Measurements from ENCODE around the gene FAM229B.
"Not testable (repeated sequence)": the region's sequence is repeated elsewhere in the genome, so short reads cannot be mapped to it uniquely, and the experiment has no call there.

The FAM229B gene

DNA sequence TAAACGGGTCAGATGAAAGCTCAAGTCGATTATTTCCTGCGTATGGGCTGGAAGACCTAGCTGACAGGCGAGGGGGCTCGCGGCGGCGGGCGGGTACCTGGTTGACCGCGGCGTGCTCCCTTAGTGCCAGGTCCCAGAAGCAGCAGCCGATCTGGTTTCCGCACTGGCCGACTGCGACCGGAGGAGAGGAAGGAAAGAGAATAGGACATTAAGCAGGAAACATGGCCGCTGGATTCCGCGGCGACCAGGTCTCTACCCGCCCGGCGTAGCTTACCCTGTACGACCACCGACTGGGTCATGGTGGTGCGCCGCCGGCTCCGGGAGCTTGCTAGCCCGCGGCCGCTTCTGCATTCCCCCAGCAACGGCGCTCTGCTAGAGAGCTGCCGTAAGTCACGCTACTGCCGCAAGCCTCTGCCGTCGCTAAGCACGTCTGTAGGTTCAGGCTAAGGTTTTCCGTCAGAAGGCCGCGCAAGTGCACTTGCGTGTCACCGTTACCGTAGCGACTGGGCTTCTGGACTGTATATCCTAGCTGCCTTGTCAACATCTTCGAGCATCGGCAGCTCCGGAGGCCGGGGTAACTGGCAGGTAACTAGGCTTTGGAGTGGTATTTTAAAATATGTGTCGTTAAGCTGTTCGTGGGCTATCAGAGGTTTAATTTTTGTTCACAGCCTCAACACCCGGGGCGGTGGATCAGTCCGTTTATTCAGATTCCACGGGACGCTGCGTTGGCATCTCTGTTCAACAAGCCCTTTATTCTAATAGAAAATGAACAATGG, at the start of gene FAM229B, which contains the start of gene TUBE1:
TSS of gene FAM229B (plus strand) at position 456 of the 776 bp plus-strand sequence. CDS start 11,693 bp downstream, outside the sequence.
TSS of gene TUBE1 (minus strand) at position 347 of the 776 bp plus-strand sequence. CDS start at position 299, 48 bp downstream.
- peak; percentile 95 for DNase-seq

GRCh38 chr6:112037783-112038216, 49.6 kb upstream of the FAM229B start:
- DNase-seq, result peak; percentile 65

DNA sequence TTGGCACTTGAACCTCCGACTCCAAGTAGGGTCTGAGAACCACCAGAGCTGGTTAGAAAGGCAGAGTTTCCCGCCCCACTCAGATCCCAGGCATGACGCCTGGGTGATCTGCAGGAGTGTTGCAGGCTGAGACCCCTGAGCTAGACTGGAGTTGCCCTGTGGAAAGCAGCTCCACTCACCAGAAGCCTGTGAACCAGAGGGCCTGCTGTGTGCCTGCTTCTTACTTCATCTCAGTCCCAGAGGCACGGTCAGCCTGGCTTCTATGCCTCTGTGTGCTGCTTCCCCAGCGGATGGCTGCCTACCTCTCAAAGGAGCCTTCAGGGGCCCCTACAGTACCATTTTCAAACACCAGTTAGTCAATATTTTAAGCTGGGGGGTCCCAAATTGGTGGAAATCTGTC, 49.1 kb upstream of the FAM229B start:
- DNase-seq, result no peak

DNA sequence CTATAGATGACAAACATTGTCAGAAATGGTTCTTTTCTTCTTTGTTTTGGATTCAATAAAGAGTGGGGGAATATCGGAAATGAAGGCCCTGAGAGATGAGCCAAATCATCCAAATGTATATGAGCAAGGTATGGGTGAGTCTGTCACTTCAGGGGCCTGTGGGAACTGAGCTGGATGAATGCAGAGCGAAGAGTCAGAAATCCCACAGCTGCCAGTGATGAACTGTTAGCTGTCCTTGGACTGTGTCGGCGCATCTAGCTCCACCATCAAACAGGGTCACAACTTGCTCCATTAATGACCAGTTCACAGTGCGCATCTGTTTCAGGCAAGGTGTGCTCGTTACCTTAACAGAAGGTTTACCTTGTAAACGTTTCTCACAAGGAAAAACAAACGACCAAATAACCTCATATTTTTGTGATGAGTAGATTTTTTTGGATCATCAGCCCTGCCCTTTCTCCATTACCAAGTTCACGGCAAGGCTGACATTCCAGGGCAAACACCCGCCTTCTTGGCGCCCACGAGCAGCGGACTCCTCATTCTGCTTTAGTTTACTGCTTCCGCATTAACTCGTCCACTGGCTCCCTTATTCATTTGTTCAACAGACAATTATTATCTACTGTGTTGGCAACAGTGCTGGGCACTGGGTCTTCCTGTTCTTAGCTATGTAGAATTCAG, 48.5 kb upstream of the FAM229B start:
- DNase-seq, result no peak

GRCh38 chr6:112039431-112039770, 48.0 kb upstream of the FAM229B start:
- no peak for DNase-seq

- DNase-seq, result no peak
Measured at GRCh38 chr6:112040956-112041355, 46.4 kb upstream of the FAM229B start.

- no peak for DNase-seq
Measured at GRCh38 chr6:112041535-112041934, 45.9 kb upstream of the FAM229B start.

GRCh38 chr6:112043032-112044007, 44.1 kb upstream of the FAM229B start:
- peak; percentile 89 for DNase-seq

DNA sequence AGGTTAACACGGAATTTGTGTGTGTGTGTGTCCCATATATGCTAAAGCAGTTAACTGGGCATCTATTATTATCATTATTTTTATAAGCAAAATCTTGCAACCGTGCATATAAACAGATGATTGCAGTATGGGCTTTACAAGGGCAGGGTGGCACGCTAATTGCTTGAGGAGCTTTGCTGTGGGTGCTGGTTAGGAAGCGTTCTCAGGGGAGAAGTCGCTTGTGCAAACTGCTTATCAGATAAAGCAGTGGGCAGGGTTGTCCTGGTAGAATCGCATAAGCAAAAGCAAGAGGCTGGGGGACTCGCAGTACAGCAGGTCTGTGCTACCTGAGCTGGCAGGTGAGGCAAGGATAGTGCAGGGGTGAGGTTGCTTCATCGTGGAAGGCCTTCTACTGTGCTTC, 43.2 kb upstream of the FAM229B start:
- no peak for DNase-seq

GRCh38 chr6:112044856-112045255, 42.5 kb upstream of the FAM229B start:
- DNase-seq, result no peak

DNA sequence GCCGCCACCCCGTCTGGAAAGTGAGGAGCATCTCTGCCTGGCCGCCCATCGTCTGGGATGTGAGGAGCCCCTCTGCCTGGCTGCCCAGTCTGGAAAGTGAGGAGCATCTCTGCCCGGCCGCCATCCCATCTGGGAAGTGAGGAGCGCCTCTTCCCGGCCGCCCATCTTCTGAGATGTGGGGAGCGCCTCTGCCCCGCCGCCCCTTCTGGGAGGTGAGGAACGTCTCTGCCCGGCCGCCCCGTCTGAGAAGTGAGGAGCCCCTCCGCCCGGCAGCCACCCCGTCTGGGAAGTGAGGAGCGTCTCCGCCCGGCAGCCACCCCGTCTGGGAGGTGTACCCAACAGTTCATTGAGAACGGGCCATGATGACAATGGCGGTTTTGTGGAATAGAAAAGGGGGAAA, 39.9 kb upstream of the FAM229B start:
- not testable (repeated sequence) for DNase-seq

- no peak for DNase-seq
Measured at GRCh38 chr6:112049026-112049799, 38.2 kb upstream of the FAM229B start.

- no peak for DNase-seq
Measured at GRCh38 chr6:112049996-112050395, 37.4 kb upstream of the FAM229B start.

GRCh38 chr6:112050429-112050828, 37.0 kb upstream of the FAM229B start:
- no peak for DNase-seq

DNA sequence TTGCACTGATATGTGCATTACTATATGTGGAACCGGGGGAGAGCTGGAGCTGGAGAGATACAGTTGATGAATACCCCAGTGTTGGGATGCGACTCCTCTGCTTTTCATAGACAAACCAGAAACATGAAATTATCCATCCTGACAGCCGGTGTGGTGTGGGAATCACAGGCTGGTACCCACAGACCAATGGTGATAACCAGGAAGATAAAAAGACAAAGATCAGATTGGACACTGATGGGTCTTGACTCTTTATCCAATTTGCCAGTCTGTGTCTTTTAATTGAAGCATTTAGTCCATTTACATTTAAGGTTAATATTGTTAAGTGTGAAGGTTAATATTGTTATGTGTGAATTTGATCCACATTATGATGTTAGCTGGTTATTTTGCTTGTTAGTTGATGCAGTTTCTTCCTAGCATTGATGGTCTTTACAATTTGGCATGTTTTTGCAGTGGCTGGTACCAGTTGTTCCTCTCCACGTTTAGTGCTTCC, 36.1 kb upstream of the FAM229B start:
- not testable (repeated sequence) for DNase-seq

GRCh38 chr6:112054001-112054400, 33.4 kb upstream of the FAM229B start, which contains the start of gene CCN6:
Gene CCN6, plus strand, starts transcription at chr6:112054104. Its CDS starts 254 bp downstream, at chr6:112054358.
- DNase-seq, result no peak

DNA sequence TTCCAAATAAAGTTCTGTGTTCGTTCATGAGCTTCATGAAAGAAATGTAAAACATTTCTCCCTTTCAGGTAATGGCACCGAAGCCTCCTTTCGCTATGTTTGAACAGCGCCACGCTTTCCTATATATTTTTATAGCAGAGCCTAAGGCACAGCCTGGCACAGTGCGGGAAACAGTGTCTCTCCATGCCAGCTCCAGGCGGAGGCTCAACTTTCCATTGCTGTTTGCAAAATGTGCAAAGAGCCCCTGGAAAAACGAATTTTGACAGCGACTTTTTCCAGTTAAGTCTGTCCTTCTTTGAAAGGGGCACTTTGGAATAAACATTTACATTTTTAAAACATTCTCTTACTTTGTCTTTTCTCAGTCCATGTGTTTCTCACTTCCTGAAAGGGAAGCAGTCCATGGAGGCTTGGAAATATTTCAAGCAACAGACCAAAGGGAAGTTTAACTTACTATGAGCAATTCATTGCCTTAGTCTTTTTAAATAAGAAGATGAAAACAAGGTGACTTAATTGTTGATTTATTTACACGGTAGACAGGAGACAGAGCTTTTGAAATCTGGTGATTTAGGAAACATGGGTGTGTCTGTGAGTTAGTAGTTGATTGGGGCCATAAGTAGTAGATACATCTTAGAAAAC, 32.7 kb upstream of the FAM229B start:
- DNase-seq, result no peak

GRCh38 chr6:112058243-112059032, 29.0 kb upstream of the FAM229B start:
- no peak for DNase-seq

- no peak for DNase-seq
Measured at GRCh38 chr6:112061605-112062004, 25.8 kb upstream of the FAM229B start.

DNA sequence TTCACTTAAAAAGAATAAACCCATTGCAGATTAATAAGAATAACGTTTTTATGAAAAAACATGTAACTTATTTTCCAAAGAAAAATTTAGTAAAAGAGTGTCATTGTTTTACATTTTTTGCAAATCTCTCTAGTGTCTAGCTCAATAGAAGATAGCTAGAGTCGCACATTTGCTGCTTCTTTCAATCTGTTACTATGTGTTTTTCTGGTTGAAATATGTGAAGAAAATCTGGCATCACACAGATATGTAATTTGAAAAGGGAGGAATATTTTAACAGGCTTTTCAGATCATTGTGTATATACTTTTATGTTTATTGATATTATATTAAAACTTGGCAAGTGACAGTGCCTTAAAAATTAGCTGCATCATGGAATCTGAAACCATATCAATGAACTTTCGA, 24.4 kb upstream of the FAM229B start:
- no peak for DNase-seq

Measured in midbrain (tissue), 1 donor.